ENCODE results near the gene UTP18. TPM values are rescaled to one million over a fixed set of nuclear protein-coding genes. Genes with fewer than 3 reads are reported as not detected.
A peak's percentile ranks its signal among the peaks of the same experiment; 100 is the strongest.

Gene UTP18
- total and polyA plus RNA-seq, 9 of the 15 experiments (the other 6 are each of a cell fraction or from before 2014, with no cell fraction given) = 31.1 to 99.2 (median 66.7) TPM

DNA sequence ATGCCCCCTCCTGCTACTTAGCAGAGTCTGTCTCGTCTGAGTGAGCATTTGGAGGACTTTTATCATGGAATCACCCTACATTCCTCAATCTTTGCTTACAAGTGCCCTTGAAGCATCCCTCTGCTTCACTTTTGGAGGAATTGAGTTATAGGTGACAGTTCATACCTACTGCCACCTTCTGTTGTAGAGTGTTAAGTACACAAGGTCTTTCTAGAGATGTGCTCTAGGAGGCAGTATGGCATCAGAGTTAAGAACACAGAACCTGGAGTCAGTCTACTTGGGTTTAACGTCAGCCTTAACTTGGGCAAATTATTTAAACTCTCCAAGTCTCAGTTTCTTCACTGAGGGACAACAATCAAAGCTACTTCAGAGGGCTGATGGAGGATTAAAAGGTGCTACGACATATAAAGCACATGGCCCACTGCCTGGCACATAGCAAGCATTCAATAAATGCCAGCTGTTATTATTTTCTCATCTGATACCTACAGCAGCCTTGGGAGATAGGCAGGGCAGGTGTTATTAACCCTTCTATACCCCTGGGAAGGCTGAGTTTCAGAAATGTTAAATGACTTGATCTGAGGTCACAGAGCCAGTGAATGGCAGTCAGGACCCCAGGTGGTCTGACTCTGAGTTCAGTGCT, 62.2 kb downstream of the UTP18 start (continued):
- TF ChIP-seq MED1 (CRISPR knock-in tag; IDR thresholded peaks at IDR 0.05; ENCODE audit: borderline replicate concordance) = no peak
- TF ChIP-seq GABPA (tag; conservative IDR thresholded peaks at IDR 0.05; ENCODE audit: low read depth) = no peak
- no peak for TF ChIP-seq ZNF282 (CRISPR knock-in tag; IDR thresholded peaks at IDR 0.05)
- TF ChIP-seq, protein P1, sequence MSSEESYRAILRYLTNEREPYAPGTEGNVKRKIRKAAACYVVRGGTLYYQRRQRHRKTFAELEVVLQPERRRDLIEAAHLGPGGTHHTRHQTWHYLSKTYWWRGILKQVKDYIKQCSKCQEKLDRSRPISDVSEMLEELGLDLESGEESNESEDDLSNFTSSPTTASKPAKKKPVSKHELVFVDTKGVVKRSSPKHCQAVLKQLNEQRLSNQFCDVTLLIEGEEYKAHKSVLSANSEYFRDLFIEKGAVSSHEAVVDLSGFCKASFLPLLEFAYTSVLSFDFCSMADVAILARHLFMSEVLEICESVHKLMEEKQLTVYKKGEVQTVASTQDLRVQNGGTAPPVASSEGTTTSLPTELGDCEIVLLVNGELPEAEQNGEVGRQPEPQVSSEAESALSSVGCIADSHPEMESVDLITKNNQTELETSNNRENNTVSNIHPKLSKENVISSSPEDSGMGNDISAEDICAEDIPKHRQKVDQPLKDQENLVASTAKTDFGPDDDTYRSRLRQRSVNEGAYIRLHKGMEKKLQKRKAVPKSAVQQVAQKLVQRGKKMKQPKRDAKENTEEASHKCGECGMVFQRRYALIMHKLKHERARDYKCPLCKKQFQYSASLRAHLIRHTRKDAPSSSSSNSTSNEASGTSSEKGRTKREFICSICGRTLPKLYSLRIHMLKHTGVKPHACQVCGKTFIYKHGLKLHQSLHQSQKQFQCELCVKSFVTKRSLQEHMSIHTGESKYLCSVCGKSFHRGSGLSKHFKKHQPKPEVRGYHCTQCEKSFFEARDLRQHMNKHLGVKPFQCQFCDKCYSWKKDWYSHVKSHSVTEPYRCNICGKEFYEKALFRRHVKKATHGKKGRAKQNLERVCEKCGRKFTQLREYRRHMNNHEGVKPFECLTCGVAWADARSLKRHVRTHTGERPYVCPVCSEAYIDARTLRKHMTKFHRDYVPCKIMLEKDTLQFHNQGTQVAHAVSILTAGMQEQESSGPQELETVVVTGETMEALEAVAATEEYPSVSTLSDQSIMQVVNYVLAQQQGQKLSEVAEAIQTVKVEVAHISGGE (CRISPR knock-in tag; IDR thresholded peaks at IDR 0.05) = no peak
- no peak for TF ChIP-seq SIX5 (IDR thresholded peaks at IDR 0.05; ENCODE audit: borderline replicate concordance in 1 of 2, insufficient read depth in 1 of 2, low read depth in 1 of 2, low read length in 2 of 2)
- no peak for TF ChIP-seq SMAD3 (CRISPR knock-in tag; conservative IDR thresholded peaks at IDR 0.05)
- no peak for TF ChIP-seq SMARCA4 (IDR thresholded peaks at IDR 0.05)
- no peak for TF ChIP-seq SRSF3 (IDR thresholded peaks at IDR 0.05; ENCODE audit: insufficient read depth, low read length)
- TF ChIP-seq, protein P2, sequence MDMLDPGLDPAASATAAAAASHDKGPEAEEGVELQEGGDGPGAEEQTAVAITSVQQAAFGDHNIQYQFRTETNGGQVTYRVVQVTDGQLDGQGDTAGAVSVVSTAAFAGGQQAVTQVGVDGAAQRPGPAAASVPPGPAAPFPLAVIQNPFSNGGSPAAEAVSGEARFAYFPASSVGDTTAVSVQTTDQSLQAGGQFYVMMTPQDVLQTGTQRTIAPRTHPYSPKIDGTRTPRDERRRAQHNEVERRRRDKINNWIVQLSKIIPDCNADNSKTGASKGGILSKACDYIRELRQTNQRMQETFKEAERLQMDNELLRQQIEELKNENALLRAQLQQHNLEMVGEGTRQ (CRISPR knock-in tag; IDR thresholded peaks at IDR 0.05) = no peak
- peak; percentile 37; the same call in 1 of the 2 replicates for TF ChIP-seq ARID2 (IDR thresholded peaks at IDR 0.05)
- peak in 1 of 2 experiments; percentile 50; a peak in 1 of 4 replicates for TF ChIP-seq FOXK2 (conservative IDR thresholded peaks at IDR 0.05 in 1 of 2, IDR thresholded peaks at IDR 0.05 in 1 of 2; ENCODE audit: low read depth in 2 of 2)
- TF ChIP-seq KDM5B (IDR thresholded peaks at IDR 0.05; ENCODE audit: insufficient replicate concordance, low read depth, low read length) = no peak
- TF ChIP-seq MCM2 (IDR thresholded peaks at IDR 0.05; ENCODE audit: low read depth) = no peak
- TF ChIP-seq, protein P3, sequence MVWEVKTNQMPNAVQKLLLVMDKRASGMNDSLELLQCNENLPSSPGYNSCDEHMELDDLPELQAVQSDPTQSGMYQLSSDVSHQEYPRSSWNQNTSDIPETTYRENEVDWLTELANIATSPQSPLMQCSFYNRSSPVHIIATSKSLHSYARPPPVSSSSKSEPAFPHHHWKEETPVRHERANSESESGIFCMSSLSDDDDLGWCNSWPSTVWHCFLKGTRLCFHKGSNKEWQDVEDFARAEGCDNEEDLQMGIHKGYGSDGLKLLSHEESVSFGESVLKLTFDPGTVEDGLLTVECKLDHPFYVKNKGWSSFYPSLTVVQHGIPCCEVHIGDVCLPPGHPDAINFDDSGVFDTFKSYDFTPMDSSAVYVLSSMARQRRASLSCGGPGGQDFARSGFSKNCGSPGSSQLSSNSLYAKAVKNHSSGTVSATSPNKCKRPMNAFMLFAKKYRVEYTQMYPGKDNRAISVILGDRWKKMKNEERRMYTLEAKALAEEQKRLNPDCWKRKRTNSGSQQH (CRISPR knock-in tag; IDR thresholded peaks at IDR 0.05) = no peak
- TF ChIP-seq YBX1 (IDR thresholded peaks at IDR 0.05) = no peak
- TF ChIP-seq KDM1A (IDR thresholded peaks at IDR 0.05) = no peak
- TF ChIP-seq, protein P4, sequence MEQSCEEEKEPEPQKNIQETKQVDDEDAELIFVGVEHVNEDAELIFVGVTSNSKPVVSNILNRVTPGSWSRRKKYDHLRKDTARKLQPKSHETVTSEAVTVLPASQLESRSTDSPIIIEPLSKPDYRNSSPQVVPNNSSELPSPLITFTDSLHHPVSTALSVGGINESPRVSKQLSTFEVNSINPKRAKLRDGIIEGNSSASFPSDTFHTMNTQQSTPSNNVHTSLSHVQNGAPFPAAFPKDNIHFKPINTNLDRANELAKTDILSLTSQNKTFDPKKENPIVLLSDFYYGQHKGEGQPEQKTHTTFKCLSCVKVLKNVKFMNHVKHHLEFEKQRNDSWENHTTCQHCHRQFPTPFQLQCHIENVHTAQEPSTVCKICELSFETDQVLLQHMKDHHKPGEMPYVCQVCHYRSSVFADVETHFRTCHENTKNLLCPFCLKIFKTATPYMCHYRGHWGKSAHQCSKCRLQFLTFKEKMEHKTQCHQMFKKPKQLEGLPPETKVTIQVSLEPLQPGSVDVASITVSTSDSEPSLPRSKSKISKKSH (CRISPR knock-in tag; IDR thresholded peaks at IDR 0.05) = no peak
- TF ChIP-seq GTF2A2 (tag; IDR thresholded peaks at IDR 0.05) = no peak
- TF ChIP-seq ZNF668 (CRISPR knock-in tag; IDR thresholded peaks at IDR 0.05) = no peak
